Stimulated activated naive CD4-positive, alpha-beta T cell (primary cell): Measurements from ENCODE around the gene RPRD2.
"Not testable (repeated sequence)": the region's sequence is repeated elsewhere in the genome, so short reads cannot be mapped to it uniquely, and the experiment has no call there.

Experiments
- DNase-seq, 6 experiments: peaks; one replicate each; lab custom pipeline; 2025; lab: John Stamatoyannopoulos, UW

Gene RPRD2

GRCh38 chr1:150389650-150390049 is 25.7 kb downstream of the RPRD2 start:
- DNase-seq = no peak

- no peak for DNase-seq
Observed at GRCh38 chr1:150392627-150393026, 28.7 kb downstream of the RPRD2 start.

GRCh38 chr1:150395115-150395514 is 31.2 kb downstream of the RPRD2 start:
- not testable (repeated sequence) for DNase-seq

DNA sequence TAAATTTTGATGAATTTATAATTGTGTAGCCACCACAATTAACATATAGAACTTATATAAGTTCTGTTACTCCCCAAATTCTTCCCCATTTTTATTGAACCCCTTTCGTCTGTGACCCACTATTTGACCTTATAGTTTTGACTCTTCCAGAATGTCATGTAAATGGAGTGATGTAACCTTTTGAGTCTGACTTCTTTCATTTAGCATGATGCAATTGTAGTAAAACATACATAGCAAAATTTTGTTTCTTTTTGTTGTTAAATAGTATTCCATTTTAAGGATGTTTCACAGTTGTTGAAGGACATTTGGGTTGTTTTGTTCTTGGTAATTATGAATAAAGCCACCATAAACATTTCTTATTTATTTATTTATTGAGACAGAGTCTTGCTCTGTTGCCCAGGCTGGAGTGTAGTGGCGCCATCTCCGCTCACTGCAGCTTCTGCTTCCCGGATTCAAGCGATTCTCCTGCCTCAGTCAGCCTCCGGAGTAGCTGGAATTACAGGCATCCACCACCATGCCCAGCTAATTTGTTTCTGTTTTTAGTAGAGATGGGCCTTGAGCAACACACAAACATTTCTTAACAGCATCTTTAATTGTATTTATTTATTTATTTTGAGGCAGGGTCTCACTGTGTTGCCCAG is 33.6 kb downstream of the RPRD2 start:
- no peak for DNase-seq

- no peak for DNase-seq
Observed at GRCh38 chr1:150404465-150404864, 40.5 kb downstream of the RPRD2 start.

DNA sequence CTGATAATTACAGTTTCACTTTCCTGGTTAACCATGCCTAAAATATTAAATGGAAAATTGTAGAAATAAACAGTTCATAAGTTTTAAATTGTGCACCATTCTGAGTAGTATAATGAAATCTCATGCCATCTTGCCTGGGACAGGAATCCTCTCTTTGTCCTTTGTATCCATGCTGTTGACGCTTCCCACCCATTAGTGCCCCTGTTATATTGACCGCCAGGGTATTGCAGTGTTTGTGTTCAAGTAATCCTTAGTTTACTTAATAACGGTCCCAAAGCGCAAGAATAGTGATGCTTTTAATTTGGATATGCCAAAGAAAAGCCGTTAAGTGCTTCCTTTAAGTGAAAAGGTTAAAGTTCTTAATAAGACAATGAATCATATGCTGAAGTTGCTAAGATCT is 41.7 kb downstream of the RPRD2 start:
- no peak for DNase-seq

DNA sequence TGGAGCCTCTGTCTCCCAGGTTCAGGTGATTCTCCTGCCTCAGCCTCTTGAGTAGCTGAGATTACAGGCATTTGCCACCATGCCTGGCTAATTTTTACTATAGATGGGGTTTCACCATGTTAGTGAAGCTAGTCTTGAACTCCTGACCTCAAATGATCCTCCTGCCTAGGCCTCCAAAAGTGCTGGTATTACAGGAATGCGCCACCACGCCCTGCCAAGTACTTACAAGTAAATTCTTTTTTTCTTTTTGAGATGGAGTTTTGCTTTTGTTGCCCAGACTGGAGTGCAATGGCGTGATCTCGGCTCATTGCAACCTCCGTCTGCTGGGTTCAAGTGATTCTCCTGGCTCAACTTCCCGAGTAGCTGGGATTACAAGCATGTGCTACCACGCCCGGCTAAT is 42.5 kb downstream of the RPRD2 start:
- DNase-seq = no peak

- DNase-seq = no peak
Observed at GRCh38 chr1:150407330-150407729, 43.4 kb downstream of the RPRD2 start.

DNA sequence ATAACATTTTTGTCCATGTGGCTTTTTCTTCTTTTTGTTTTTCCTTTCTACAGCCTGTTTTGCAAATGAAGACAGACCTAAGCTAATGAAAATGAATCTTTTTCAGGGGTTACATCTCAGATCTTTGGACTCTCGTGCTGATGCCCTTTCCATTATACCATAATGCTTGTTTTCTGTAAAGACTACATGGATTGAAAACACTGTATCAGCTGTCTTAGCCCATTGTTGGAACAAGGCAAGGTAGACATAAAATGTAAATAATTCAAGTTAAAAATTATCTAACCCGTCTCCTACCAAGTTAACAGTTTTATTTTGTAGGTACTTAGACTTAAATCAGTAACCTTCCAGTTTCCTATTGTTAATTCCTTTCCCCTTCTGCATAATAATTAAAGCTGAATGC is 44.9 kb downstream of the RPRD2 start:
- DNase-seq = no peak

GRCh38 chr1:150409504-150410362 is 45.8 kb downstream of the RPRD2 start:
- DNase-seq = no peak

- DNase-seq = no peak
Observed at GRCh38 chr1:150410582-150411101, 46.7 kb downstream of the RPRD2 start.

DNA sequence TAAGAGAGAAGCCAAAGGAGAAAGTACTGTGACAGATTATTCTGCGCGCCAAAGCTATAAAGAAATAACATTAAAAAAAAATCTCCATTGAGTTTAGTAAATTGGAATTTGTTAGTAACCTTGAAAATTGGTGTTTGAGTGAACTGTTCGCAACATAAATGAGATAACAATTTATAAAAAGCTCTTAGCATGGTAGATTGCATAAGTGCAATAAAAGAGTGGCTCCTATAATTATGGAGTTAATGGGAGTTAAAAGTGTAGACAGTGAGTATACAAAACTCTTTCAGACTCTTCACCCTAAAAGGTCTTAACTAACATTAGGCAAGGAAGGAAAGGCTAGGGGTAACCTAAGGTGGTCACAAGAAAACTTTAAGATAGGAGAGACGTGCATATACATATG is 50.6 kb downstream of the RPRD2 start:
- DNase-seq = no peak

GRCh38 chr1:150415800-150416199 is 51.9 kb downstream of the RPRD2 start:
- no peak for DNase-seq

- DNase-seq = no peak
Observed at GRCh38 chr1:150420560-150421265, 56.8 kb downstream of the RPRD2 start.

- DNase-seq = no peak
Observed at GRCh38 chr1:150422541-150422940, 58.6 kb downstream of the RPRD2 start.

DNA sequence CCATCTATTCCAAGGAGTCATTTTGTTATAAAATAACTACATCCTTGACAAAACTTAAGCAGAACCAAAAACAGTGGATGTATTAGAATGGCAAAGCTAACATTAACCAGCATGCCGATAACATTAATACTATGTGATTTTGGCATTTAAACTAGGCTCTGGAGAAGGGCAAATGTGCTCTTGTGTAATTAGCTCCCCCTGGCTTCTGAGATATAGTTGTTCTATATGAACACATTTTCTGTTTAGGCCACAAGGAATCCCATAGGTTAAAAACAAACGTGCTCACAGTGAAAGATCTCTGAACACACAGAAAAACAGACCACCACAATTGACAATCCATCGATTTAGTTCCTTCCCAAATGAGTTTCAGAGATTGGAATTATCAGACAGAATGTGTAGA is 65.9 kb downstream of the RPRD2 start:
- peak in 2 of 6 experiments; percentile 17 to 20 for DNase-seq

GRCh38 chr1:150441121-150441520 is 77.2 kb downstream of the RPRD2 start:
- no peak for DNase-seq

DNA sequence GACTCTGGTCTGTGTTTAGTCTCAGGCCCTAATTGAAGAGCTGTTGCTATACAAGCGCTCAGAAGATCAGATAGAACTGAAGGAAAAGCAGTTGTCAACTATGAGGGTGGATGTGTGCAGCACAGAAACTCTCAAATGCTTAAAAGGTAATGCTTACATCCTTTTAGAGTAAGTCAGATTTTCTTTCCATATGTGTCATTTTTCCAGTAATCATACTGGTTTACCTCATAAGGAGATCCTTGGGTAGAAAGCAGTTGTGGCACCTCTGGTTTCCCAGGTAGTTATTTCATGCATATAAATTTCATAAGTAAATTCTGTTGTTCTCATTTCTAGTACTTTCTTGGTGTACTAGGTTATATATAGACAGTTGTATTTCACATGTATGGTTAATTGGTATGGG is 80.3 kb downstream of the RPRD2 start:
- no peak for DNase-seq

- DNase-seq = no peak
Observed at GRCh38 chr1:150456146-150456647, 92.2 kb downstream of the RPRD2 start.

DNA sequence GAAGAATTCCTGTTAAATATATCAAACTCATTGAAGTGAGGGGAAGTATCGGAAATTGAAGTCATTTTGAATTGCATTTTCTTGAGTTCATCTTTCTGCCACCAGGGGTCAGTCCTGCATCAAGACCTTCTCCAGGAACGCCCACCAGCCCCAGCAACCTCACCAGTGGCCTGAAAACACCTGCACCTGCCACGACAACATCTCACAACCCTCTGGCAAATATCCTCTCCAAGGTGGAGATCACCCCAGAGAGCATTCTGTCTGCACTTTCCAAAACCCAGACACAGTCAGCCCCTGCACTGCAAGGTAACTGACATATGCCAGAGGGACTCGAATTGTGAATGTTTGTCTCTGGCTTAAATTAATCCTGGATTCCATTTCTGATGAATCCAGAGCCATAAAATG is 100.5 kb downstream of the RPRD2 start:
- peak; percentile 30 to 77 (median 59) for DNase-seq

GRCh38 chr1:150466964-150467363 is 103.0 kb downstream of the RPRD2 start:
- no peak for DNase-seq

GRCh38 chr1:150469291-150469690 is 105.3 kb downstream of the RPRD2 start:
- DNase-seq = no peak
